MCF 10A (cell line): Measurements from ENCODE around the gene CRTC1. TPM values are rescaled to one million over a fixed set of nuclear protein-coding genes. Genes with fewer than 3 reads are reported as not detected.

Experiments
- BruUV-seq: library from RNA; stranded (reverse); fragments of 400-500 nt; replicated peaks from 2 replicates; lab custom pipeline; 2021; lab: Mats Ljungman, UMichigan
- CTCF ChIA-PET: fragments of 300-600 bp; sonication (Branson Sonifier 250); formaldehyde crosslinking; extraction: SDS; loops from one replicate; lab custom pipeline; 2021; ENCODE audit warnings: antibody characterized with exemption, inconsistent platforms; lab: Yijun Ruan, JAX
- POLR2A ChIA-PET: fragments of 300-600, 350-650 bp; sonication (Branson Sonifier 250); formaldehyde crosslinking; extraction: SDS; loops from one replicate; lab custom pipeline; 2020; ENCODE audit warnings: antibody characterized with exemption, inconsistent platforms; lab: Yijun Ruan, JAX
- DNase-seq: peaks from one replicate; pipeline ENCODE4 v3.0.0-alpha.2; 2018; ENCODE audit not compliant: unreplicated experiment
- H3K27ac Mint-ChIP-seq: one replicate; pipeline ENCODE4 v1.8.0; 2022; ENCODE audit warnings: mild to moderate bottlenecking, low read depth, mixed read lengths; ENCODE audit not compliant: unreplicated experiment
- H3K27me3 Mint-ChIP-seq: one replicate; pipeline ENCODE4 v1.8.0; 2022; ENCODE audit warnings: mixed read lengths; ENCODE audit not compliant: insufficient read depth, unreplicated experiment
- H3K36me3 Mint-ChIP-seq: one replicate; pipeline ENCODE4 v1.8.0; 2022; ENCODE audit warnings: mild to moderate bottlenecking, moderate library complexity, mixed read lengths; ENCODE audit not compliant: insufficient read depth, unreplicated experiment
- H3K4me1 Mint-ChIP-seq: one replicate; pipeline ENCODE4 v1.8.0; 2022; ENCODE audit warnings: mixed read lengths; ENCODE audit not compliant: insufficient read depth, unreplicated experiment
- H3K4me3 Mint-ChIP-seq: one replicate; pipeline ENCODE4 v1.8.0; 2022; ENCODE audit warnings: mild to moderate bottlenecking, moderate library complexity, mixed read lengths; ENCODE audit not compliant: unreplicated experiment
- H3K9me3 Mint-ChIP-seq: one replicate; pipeline ENCODE4 v1.8.0; 2022; ENCODE audit warnings: mixed read lengths; ENCODE audit not compliant: unreplicated experiment
- intact Hi-C: fragments of 100-400 bp; cut with micrococcal nuclease; formaldehyde crosslinking; loops from 2 replicates; pipeline ENCODE4 v1.14.1; 2022
- total RNA-seq: library from RNA; stranded (reverse); gene quantifications from 2 replicates; pipeline ENCODE4 v1.2.3, GENCODE V29; 2022
- TF ChIP-seq, protein P1 (sequence below): fragments of 200-600 bp; IDR thresholded peaks from one replicate; pipeline ENCODE4 v1.8.0; 2022; ENCODE audit warnings: antibody characterized with exemption, mild to moderate bottlenecking; ENCODE audit not compliant: unreplicated experiment

Gene CRTC1
- total RNA-seq, 1 experiment from 2014 or later = 11.1 TPM

DNA sequence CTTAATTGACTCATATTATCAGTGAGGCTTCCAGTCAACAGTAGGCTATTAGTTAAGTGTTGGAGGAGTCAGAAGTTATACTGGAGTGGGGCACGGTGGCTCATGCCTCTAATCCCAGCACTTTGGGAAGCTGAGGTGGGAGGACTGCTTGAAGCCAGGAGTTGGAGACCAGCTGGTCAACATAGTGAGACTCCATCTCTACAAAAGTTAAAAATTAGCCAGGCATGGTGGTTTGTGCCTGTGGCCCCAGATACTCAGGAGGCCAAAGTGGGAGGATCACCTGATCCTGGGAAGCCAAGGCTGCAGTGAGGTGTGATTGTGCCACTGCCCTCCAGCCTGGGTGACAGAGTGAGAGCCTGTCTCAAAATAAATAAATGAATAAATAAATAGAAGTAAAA is 54.5 kb downstream of the CRTC1 start:
- H3K36me3 Mint-ChIP-seq = peaks cover 10% of the 10 kb centered on the region
- H3K27me3 Mint-ChIP-seq = no peaks in the 10 kb centered on the region
- no peak overlapping the region for H3K4me3 Mint-ChIP-seq
- intact Hi-C loops = no loop called here
- H3K4me1 Mint-ChIP-seq = no peaks in the 10 kb centered on the region
- no peak for DNase-seq
- POLR2A ChIA-PET = no interaction called here
- no peak overlapping the region for H3K27ac Mint-ChIP-seq
- TF ChIP-seq, protein P1, sequence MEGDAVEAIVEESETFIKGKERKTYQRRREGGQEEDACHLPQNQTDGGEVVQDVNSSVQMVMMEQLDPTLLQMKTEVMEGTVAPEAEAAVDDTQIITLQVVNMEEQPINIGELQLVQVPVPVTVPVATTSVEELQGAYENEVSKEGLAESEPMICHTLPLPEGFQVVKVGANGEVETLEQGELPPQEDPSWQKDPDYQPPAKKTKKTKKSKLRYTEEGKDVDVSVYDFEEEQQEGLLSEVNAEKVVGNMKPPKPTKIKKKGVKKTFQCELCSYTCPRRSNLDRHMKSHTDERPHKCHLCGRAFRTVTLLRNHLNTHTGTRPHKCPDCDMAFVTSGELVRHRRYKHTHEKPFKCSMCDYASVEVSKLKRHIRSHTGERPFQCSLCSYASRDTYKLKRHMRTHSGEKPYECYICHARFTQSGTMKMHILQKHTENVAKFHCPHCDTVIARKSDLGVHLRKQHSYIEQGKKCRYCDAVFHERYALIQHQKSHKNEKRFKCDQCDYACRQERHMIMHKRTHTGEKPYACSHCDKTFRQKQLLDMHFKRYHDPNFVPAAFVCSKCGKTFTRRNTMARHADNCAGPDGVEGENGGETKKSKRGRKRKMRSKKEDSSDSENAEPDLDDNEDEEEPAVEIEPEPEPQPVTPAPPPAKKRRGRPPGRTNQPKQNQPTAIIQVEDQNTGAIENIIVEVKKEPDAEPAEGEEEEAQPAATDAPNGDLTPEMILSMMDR = no peak
- BruUV-seq = no TSS peak
- no peaks in the 10 kb centered on the region for H3K9me3 Mint-ChIP-seq
- CTCF ChIA-PET = no interaction called here

GRCh38 chr19:18738961-18739690 is 55.6 kb downstream of the CRTC1 start:
- intact Hi-C loops = no loop called here
- ChIA-PET POLR2A (interaction anchor here (1.0 kb wide), 1 partner anchor 17 kb away, joined by 4 read pairs; no protein-coding TSS in a partner anchor), CTCF (no interaction called here)
- Mint-ChIP-seq H3K4me1 (no peaks in the 10 kb centered on the region), H3K4me3 (no peak overlapping the region), H3K27me3 (no peaks in the 10 kb centered on the region), H3K9me3 (no peaks in the 10 kb centered on the region), H3K36me3 (peaks cover 4% of the 10 kb centered on the region), H3K27ac (no peak overlapping the region)
- TF ChIP-seq, protein P1 = no peak
- no TSS peak for BruUV-seq
- DNase-seq = no peak

DNA sequence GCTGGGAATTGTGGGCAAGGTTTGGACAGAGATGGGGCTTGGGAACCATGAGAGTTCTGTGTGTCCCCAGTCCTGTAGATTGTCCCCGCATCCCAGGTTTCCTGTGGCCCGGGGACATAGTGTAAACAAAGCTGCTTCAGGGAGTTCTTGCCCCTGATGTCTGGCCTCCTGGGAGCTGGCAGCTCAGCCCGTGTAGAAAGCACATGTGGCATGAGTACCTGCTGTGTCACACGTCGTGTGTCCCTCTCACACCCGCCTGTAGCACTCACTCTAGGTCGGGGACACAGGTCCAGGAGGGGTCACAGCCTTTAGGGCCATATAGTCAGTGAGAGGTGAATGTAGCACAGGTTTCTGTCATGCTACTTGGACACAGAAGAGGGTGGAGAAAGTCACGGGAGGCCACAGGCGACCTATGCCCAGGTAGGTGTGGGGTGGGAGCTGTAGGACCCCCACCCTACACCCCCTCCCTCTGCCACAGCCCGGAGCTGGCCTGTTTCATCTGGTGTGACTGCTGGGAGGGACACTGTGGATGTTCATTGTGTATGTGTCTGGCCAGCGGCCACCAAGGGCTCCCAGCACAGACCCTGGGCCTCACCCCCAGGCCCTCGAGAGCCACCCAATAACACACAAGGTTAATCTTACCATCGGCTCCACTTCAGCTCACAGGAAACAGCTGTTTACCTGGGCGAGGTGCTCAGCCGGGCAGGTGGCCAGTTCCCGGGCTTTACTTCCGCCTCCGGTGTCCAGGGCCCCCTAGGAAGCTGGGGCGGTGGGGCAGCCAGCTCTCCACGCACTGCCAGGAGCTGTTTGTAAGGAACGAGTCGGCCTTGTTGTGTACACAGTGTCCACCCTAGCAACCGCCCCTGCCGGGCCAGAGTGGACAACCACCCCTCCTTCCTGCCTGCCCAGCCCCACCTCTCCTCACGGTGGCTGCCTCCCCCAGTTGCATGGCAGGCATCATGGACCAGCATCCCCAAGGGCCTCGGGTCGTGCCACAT is 57.9 kb downstream of the CRTC1 start:
- Mint-ChIP-seq H3K9me3 (no peaks in the 10 kb centered on the region), H3K27ac (no peak overlapping the region), H3K27me3 (no peaks in the 10 kb centered on the region), H3K36me3 (peaks cover 4% of the 10 kb centered on the region), H3K4me3 (no peak overlapping the region), H3K4me1 (no peaks in the 10 kb centered on the region)
- POLR2A ChIA-PET = no interaction called here
- TF ChIP-seq, protein P1 = no peak
- no TSS peak for BruUV-seq
- DNase-seq = peak; percentile 36
- intact Hi-C loops = no loop called here
- CTCF ChIA-PET = interaction anchor here (1.2 kb wide), 1 partner anchor 106 kb away, joined by 4 read pairs; no protein-coding TSS in a partner anchor

GRCh38 chr19:18742324-18742723 is 58.8 kb downstream of the CRTC1 start:
- CTCF ChIA-PET = no interaction called here
- Mint-ChIP-seq H3K4me1 (no peaks in the 10 kb centered on the region), H3K27ac (no peak overlapping the region), H3K36me3 (peaks cover 4% of the 10 kb centered on the region), H3K4me3 (no peak overlapping the region), H3K27me3 (no peaks in the 10 kb centered on the region), H3K9me3 (no peaks in the 10 kb centered on the region)
- TF ChIP-seq, protein P1 = no peak
- POLR2A ChIA-PET = no interaction called here
- intact Hi-C loops = no loop called here
- DNase-seq = no peak
- no TSS peak for BruUV-seq
